Hematopoietic multipotent progenitor cell treated with erythropoietin and hydrocortisone succinate and interleukin-3 and kit ligand, for 8 days (in vitro differentiated cells): ENCODE results near the gene SKAP1.

Source experiments
- DNase-seq: peaks from one replicate; pipeline ENCODE4 v3.0.0-alpha.2; 2015

SKAP1 gene

DNA sequence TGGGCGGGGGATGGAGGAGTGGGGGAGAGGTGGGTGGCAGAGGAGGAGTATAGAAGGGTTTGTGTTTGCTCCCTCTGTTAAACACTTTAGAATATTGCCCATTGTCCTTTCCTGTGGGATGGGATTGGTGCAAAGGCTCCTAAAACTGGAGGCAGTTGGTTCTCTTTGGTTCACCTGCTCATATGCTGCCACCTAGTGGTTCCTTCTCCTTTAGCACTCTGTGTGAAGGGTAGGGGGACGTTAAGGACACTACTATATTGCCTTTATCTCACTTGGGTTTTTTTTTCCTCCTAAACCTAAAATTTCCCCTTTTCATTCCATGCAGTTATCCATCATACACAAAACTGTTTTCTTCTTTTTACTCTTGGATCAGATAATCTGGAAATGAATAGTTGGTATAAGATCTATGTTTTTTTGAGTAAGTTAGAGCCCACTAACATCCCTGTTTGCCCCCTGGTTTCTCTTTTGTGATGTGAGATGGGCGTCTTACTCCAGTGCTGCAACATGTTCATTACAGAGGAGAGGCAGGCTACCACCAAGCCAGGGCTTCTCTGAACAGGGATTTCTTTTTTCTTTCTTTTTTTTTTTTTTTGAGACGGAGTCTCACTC lies 298.7 kb downstream of the SKAP1 start:
- DNase-seq: peak; percentile 75

DNA sequence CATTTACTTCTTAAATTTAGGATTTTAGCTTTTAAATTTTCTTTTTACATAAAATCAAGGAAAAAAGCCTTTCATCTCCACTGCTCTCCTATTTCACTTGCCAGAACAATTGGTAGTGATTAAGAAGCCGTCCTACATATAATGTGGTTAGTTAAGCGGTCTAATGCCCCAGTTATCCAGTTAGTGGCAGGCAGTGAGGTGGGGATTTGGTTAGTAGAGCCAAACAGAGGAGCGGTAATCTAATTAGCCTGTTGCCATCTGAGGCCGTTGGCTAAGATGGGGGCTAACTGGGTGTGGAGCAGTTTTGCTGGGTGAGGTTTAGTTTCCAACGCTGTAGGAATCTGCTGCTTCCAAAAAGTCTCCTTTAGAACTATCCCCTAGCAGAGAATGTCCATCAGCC lies 300.0 kb downstream of the SKAP1 start:
- DNase-seq: no peak

DNA sequence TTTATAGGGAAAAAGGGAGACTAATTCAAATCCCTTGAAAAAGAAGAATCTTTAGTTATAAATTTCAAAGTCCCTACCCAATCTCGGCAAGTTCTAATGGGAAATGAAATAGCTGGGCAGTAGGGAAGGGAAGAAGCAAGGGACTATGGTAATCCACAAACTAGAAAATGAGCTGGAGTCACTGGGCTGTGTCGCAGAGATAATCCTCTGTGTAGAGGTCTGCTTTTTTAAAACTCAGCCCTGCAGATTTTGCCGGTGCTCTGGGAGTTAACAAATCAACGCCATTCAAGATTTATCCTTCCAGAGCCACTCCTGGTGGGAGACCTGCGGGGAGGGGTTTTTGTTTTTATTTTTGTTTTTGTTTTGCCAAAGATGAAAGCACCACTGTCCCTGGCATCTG lies 301.6 kb downstream of the SKAP1 start:
- DNase-seq: no peak

DNA sequence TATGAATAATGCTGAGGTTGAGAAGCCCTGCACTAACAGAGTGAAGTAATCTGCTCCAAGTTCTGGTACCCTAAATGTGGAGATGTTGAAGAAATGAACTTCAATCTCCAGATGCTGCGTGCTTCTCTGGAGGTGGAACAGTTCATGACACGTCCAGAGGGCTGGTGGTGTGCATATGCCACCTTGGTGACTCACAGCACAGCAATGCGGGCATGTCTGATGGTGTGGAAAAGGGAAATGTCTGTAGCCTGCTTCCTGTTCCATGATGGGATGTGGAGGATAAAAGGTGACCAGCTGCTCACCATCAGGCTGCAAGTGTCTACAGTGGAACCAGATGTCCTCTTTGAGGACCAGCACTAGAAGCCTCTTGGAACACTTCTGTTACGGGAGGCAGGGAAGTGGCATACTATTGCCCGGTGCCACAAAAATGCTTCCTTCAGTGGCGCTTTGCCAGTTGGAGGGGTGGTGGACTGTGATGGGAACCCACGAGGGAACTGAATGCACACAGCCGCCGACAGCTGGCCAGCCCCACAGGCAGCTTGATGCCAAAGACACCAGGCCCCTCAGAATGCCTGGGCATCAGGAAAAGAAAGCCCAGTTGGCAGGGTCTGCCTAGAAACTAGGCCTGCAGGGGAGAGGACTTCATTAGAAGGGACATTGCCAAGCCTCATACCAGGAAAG lies 302.5 kb downstream of the SKAP1 start:
- no peak for DNase-seq

DNA sequence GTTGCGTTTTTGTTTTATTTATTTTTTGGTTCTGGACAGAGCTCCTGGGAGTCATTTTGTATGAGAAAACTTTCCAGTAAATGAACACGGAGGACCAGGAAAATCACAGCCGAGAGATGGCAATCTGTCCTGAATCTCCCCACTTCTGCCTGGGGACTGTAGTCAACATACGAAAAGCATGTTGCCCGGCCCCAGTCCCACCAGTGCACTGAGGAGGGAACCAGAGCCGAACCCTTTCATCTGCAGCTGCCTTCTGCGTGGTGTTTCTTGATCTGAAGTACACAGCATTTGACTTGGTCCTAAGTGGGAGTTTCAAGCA lies 303.5 kb downstream of the SKAP1 start:
- no peak for DNase-seq

DNA sequence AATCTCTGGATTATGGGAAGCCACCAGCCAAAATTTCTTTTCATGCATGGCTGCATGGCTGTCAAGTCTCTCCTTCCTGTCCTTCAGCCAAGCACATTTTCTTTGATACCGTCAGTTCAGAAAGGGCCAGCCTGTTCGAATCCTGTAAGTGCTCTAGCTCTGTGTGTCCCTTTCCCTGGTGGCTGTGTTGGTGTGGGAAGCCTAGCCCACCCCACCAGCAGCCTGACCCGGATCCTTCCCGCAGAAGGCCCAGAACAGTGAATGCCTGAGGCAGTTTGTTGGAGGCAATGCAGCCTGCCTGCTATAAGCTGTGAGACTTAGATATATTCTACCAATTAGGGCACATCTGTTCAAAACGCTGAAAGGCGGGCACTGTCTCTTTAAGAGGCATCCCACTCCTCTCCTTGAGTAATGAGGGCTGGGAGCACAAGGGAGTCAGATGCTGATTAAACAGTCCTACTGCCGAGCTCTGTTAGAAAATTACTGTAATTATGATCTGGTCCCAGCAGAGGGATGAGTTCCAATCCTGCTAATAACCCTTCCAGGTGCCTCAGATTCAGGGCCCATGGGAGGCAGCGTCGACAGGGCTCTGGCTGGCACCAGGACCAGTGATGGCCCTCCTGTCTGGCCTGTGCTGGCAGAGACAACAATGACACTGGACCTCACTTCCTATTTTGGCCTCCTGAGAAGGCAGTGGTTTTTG lies 304.0 kb downstream of the SKAP1 start:
- DNase-seq: no peak

DNA sequence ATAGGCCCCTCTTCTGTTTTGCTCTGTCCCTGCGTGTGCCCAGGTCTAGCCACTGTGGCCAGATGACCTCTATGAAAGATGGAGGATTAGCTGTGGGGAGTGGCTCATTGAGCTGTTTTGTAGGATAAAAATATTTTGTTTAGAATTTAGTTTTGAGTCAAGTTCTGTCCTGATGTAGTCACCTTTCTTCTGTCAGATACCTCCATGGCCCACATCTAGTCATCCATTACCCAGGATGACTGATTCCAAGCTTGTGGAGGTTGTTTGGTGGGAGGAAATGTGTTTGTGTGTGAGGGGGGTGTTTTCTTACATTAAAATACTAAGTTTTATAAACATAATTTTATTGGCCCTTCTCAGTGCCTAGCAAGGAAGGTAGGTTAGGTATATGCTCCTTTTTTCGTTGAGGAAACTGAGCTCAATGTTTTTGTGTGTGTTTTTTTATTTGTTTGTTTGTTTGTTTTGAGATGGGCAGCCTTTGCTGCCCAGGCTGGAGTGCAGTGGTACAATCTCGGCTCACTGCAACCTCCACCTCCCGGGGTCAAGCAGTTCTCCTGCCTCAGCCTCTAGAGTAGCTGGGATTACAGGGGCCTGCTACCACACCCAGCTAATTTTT lies 306.1 kb downstream of the SKAP1 start:
- DNase-seq: no peak

DNA sequence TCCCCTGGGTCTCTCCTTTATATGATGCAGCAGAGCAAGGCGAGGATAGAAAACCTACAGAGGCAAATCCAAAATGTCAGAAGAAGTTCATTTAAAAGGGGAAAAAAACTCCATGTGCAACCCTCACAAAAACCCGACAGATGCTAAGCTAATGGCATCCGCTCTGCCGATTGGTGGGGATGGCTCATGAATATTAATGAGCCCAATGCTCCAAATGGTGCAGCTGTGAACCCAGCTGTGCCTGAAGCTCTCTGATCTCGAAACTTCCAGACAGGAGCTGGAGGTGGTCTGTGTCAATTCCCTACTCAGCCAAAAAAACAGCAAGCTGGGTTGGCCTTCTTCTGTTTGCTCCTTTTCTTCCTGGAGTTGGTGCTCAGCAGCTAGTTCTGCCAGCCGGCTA lies 306.9 kb downstream of the SKAP1 start:
- no peak for DNase-seq

DNA sequence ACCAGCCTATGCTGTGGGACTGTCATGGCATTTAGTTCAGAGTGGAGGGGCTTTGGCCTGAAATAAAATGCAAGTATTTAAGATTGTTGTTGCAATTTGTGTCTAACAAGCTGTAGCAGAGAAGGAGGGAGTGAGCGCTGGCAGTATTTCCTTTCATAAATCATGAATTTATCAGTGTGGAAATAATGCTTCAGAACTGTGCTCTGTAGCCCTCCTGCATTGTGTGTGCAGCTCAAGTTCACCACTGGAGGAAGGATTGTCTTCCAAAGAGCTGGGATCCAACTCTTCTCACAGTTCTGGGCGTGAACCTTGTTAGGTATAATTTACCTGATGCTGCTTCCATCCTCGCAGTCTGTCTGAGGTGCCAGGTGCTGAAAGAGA lies 307.4 kb downstream of the SKAP1 start:
- DNase-seq: no peak

DNA sequence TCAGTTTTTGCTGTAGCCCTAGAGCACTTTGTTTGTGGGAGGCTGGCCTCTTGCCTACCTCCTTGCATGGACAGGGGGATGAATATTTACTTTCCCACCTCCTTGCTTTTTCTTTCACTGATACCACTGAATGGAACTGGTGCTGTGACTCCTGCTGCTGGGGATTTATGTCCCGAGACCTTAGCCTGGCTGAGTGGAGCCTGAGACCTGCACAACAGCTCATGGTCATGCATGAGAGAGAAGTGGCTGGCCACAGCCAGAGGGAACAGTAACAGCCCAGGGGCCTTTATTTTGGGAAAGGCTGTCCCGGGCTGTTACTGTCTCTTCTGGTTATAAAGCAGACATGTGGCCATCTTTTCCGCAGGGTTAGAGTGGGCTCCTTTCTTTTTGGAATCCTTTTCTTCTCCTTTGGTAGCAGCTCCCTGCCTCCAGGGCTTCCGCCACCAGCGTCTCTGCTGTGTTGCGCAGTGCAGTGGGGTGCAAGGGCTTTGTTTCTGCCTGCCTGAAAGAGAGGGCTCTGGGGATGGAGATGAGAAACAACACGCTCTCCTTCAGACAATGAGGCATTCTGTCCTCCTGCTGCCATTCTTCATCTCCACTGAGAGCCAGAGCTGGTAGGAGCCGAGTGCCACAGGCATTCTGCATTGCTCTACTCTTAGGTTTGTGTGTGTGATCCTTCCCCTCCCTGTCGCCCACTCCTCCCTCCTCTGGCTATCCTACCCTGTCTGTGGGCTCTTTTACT lies 307.9 kb downstream of the SKAP1 start:
- no peak for DNase-seq

DNA sequence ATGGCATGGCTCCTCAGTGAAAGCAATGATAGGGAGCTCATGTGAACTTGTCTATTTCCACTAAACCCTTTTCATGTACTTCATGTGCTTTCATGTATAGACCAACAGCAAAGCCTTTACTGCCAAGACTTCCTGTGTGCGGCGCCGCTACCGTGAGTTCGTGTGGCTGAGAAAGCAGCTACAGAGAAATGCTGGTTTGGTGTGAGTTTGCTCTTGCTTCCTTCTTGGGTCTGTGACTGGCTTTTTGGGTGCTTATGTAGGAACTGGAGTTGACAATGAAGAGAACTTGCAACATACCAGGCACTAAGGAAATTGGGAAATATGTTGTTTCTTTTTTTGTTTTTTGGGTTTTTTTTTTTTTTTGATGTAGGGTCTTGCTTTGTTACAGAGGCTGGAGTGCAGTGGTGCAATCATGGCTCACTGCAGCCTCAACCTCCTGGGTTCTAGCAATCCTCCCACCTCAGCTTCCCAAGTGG lies 316.8 kb downstream of the SKAP1 start:
- no peak for DNase-seq

DNA sequence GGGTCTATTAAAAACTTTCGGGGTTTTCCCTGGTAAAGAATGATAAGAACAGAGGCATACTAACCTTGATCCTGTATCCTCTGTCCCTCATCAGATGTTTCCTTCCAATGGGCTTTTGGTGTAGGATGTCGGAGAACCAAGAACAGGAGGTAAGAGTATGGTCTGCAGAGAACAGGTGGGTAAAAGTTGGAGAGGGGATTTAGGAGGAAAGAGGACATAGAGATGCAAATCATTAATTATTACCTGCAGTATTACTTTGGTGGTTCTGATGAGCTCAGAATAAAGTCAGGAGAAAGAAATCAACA lies 318.1 kb downstream of the SKAP1 start:
- DNase-seq: no peak

DNA sequence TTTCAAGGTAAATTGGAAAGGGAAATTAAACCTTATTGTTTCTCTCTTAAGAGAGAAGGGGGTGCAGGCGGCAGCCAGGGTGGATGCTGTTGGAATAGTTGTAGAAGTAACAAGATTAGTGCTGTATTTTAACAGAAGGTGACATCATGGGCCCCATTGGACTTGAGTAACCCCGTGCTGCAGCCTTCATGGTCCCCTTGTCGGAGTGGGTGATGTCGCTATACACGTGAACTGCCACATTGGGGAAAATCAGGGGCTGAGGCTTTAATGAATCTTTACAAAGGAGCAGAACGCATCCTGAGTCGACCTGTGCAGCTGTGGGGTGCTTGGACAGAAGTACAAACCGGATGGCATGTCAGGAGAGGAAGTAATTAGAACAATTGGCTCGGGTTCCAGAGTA lies 319.3 kb downstream of the SKAP1 start:
- DNase-seq: no peak

DNA sequence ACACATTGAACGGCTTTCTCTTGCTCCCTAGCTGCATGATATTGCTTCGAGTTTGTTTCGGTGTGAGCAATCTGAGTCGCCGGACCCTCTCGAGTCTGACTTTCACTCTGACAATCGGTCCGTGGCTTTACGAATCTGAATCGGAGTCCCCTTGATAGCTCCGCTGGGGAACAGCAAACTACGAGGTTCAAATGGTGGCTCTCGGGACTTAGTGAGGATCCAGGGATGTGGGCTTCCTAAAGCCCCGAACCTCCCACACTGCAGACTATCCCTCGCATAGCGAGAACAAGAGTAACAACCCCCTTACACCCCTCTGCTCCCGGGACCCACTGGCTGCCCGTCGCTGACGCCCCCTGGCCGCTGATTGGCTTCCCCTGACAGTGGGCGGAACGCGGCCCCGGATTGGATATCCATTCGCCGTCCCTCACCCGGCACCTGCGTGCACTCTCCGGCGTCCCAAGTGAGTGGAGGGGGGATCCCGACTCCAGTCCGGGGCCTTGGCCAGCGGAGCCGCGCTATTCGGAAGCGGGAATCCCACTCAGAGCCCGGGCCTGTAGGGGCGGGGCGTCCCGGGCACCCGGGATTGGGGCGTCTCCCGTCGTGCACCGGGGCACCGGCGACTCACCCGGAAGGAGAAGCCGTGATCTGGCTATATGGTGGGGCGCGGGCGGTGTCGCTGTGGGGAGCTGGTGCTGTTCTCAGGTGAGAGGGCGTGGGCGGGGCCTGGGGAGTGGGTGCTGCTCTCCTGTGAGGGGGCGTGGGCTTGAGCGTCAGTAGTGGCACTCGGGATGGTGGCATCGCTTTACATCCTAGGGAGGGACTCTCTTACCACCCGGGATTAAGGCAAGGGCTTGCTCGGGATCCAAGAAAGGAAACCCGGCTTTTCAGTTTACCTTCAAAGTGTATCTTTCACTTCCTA lies 322.6 kb downstream of the SKAP1 start, which contains the start of gene SNX11:
Gene SNX11 (plus strand): TSS at position 630 of the 919 bp plus-strand sequence. CDS start 4,278 bp downstream, outside the sequence.
- peak; percentile 88 for DNase-seq

DNA sequence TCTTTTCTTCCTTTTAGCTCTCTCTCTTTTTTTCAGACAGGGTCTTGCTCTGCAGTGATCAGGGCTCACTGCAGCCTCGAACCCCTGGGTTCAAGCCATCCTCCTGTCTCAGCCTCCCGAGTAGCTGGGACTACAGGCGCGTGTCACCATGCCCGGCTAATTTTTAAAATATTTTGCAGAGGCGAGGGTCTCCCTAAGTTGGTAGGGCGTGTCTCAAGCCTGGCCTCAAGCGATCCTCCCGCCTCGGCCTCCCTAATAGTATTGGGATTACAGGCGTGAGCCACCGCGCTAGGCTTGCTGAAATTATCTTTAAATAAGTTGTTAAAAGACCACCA lies 323.2 kb downstream of the SKAP1 start:
- DNase-seq: no peak

DNA sequence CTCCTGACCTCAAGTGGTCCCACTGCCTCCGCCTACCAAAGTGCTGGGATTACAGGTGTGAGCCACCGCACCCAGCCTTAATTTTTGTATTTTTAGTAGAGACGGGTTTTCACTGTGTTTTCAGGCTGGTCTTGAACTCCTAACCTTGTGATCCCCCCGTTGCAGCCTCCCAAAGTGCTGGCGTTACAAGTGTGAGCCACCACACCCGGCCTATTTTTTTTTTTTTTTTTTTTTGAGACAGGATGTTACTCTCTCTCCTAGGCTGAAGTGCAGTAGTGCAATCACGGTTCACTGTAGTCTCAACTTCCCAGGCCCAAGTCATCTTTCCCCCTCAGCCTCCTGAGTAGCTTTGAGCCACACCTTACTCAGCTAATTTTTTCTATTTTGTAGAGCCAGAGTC lies 325.6 kb downstream of the SKAP1 start:
- DNase-seq: no peak

DNA sequence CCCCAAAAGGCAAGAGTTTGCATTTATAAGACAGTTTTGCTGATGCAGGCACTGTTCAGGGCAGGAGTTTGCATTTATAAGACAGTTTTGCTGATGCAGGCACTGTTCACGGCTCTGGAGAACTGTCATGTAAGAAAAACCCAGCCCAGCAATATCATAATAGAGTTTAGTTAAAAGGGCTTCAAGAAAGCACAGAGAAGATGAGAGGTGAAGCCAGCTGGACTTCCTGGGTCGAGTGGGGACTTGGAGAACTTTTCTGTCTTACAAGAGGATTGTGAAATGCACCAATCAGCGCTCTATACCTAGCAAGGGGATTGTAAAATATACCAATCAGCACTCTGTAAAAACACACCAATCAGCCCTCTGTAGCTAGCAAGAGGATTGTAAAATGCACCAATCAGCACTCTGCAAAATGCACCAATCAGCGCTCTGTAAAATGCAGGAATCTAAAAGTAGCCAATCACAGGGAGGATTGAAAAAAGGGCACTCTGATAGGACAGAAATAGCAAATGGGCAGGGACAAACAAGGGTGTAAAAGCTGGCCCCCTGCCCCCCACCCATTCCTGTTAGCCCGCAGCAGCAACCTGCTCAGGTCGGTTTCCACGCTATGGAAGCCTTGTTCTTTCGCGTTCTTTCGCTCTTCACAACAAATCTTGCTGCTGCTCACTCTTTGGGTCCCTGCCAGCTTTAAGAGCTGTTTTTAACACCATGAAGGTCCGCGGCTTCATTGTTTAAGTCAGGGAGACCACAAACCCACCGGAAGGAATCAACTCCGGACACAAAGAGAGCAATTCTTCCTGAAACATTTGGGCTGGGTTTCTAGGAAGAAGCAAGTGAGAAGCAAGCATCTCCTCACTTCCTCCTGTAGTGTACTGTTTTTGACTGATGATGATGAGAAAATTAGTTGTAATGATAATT lies 327.0 kb downstream of the SKAP1 start:
- DNase-seq: peak; percentile 46

DNA sequence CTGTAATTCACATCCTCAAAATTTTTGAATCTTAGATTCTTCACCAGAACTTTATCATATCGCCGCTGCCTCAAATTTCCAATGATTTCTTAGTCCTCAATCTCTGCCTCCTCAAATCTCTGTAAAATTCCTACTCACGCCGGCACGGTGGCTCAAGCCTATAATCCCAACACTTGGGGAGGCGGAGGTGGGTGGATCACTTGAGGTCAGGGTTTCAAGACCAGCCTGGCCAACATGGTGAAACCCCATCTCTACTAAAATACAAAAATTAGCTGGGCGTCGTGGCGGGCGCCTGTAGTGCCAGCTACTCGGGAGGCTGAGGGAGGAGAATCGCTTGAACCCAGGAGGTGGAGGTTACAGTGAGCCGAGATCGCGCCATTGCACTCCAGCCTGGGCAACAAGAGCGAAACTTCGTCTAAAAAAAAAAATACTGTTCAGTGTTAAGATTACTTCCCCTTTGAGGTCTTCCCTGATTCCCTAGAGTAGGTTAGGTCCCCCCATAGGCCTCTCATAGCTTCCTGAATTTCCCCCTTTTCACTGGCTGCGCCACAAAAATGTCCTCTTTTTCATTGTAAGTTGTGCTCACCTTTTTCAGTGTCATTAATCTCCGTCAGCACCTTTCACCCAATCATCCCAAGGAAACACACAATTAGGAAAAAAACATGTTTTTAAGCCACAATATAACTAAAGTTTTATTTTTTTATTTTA lies 327.8 kb downstream of the SKAP1 start:
- DNase-seq: no peak

DNA sequence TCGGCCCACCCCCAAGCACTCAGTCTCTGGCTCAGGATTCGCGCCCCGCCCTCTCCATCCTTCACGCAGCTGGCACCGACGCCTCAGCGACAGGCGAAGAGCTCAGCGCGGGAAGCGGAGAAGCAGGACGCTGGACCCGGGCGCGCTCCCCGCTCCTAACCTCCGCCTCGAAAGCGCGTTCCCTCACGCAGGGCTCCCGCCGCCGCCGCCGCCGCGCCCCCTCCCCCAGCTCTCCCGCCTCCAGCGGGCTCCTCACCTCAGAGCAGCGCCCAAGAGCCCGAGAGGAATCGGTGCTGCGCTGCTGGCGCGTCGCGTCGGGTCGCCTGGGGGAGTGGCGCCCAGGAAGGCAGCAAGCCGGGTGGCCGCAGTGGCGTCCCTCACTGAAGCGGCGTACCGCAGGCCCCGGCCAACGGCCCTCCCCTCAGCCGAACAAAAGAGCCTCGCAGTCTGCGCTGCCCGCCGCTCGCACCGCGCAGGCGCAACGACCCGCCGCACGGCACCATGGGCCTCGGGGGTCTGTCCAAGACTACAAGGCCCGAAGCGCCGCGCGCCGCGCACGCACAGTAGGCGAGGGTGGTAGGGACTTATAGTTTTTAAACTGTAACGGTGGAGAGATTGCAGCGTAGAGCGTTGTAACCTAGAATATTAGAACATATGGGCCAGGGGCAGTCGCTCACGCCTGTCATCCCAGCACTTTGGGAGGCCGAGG lies 328.8 kb downstream of the SKAP1 start, which contains the start of gene CBX1:
Gene CBX1 (minus strand): TSS at position 467 of the 709 bp plus-strand sequence. CDS start 24,474 bp downstream, outside the sequence.
- DNase-seq: peak; percentile 95

DNA sequence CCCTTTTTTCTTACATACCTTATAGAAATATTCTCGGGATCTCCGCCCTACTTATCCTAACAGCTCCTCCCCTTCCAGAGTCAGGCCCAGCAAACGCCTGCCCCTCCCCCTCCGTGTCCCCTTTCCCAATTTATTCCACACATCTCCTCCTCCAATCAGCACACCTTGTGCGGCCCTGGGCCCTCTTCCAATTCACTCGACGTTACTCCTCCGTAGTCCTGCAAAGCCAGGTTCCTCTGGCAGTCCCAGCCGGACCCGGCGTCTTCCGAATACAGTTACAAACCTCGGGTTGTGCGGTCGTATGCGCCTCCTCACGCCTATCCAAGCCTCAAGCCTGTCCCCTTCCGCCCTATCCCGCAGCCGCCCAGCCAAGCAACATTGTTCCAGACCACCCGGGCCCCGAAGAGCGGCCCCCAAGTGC lies 329.4 kb downstream of the SKAP1 start:
- DNase-seq: no peak
